ENCODE results near the gene UBE2QL1. TPM values are rescaled to one million over a fixed set of nuclear protein-coding genes. Genes with fewer than 3 reads are reported as not detected.

The UBE2QL1 gene, protein sequence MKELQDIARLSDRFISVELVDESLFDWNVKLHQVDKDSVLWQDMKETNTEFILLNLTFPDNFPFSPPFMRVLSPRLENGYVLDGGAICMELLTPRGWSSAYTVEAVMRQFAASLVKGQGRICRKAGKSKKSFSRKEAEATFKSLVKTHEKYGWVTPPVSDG
- 0.43 and 0.44 TPM in 2 replicates for total RNA-seq (2021; fragmentation: NEBNext Ultra II Directional; extraction: Animal tissue kit (Norgen Biotek cat#: 25700))
- polyA plus RNA-seq (2011; rRNA removed), result 0.65 and 0.72 TPM in 2 replicates
- polyA plus RNA-seq (2011; cell fraction: cytosol; rRNA removed), result 0.72 TPM
- 0.78 TPM for polyA plus RNA-seq (2011; cell fraction: nucleus; rRNA removed)
- polyA plus RNA-seq (2012, experiment 1 of 2), result 0.43 to 0.56 TPM (median 0.51 TPM) in 4 replicates
- polyA plus RNA-seq (2012, experiment 2 of 2), result 0.34 TPM
- polyA plus RNA-seq (2013, experiment 1 of 2), result 0.22 TPM
- polyA plus RNA-seq (2013, experiment 2 of 2), result 0.18 TPM
- 0.46 and 0.66 TPM in 2 replicates for polyA minus RNA-seq (2011; rRNA and poly(A)+ RNA removed)
- polyA minus RNA-seq (2011; cell fraction: cytosol; rRNA and poly(A)+ RNA removed), result 0.22 TPM
- polyA minus RNA-seq (2011; cell fraction: nucleus; rRNA and poly(A)+ RNA removed), result 0.40 TPM
- long read RNA-seq, experiment 1, result 0 reads
- long read RNA-seq, experiment 2, result 0 reads

DNA sequence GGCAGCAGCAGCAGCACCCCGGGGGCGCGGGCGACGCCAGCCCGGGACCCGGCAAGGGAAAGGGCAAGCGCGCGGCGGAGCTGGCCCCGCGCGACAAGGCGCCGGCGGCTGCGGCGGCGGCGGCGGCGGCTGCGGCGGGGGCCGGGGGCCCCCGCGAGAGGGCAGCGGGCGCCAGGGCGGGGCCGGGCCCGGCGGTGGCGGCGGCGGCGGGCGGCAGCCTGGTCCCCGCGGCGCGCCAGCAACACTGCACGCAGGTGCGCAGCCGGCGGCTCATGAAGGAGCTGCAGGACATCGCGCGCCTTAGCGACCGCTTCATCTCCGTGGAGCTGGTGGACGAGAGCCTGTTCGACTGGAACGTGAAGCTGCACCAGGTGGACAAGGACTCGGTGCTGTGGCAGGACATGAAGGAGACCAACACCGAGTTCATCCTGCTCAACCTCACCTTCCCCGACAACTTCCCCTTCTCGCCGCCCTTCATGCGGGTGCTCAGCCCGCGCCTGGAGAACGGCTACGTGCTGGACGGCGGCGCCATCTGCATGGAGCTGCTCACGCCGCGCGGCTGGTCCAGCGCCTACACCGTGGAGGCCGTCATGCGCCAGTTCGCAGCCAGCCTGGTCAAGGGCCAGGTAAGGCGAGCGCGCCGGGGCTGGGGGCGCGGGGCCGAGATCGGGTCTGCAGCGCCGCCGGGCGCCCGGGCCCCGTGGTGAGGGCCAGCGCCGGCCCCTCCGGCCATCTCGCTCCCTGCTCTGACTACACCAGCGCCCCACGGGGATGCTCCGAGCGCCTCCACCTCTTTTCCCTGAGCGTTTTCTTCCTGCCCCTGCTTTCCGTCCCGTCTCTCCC, at the start of gene UBE2QL1:
TSS of gene UBE2QL1 (plus strand) at position 238 of the 843 bp plus-strand sequence. CDS start at position 273, 35 bp downstream.
- H4K8ac ChIP-seq (ENCODE audit: extremely low read depth, insufficient read depth, low read length), result peak within 1 kb of the TSS; percentile 75
- peak within 1 kb of the TSS; percentile 100 for H3K56ac ChIP-seq (replicated peaks; ENCODE audit: insufficient read length, low read depth, low read length)
- peak within 1 kb of the TSS; percentile 40 to 77 (median 58) for H3K4me3 ChIP-seq (ENCODE audit: extremely low read depth in 1 of 4, insufficient read depth in 2 of 4, low read depth in 3 of 4, low read length in 4 of 4)
- H3K27ac ChIP-seq (ENCODE audit: low read depth, low read length), result no peak within 1 kb of the TSS
- H4K91ac ChIP-seq (replicated peaks; ENCODE audit: insufficient read length, low read length), result peak within 1 kb of the TSS; percentile 96
- peaks cover 22% of the 10 kb centered on the region for H3K23me2 ChIP-seq (ENCODE audit: low read depth, low read length)
- H3K9me3 ChIP-seq (ENCODE audit: insufficient read depth in 2 of 2, low read depth in 1 of 2, low read length in 1 of 2), result no peaks in the 10 kb centered on the region
- no peak within 1 kb of the TSS for H3K14ac ChIP-seq (ENCODE audit: insufficient read length)
- H3K4me2 ChIP-seq (ENCODE audit: insufficient read depth in 1 of 2, low read depth in 2 of 2, low read length in 2 of 2), result peak within 1 kb of the TSS; percentile 79 to 100
- POLR2A ChIA-PET (ENCODE audit: partially characterized antibody), result interaction anchor here (1.2 kb wide), 1 partner anchor 179 kb away, joined by 4 read pairs; no protein-coding TSS in a partner anchor
- no peaks in the 10 kb centered on the region; a peak in 1 of 4 replicates for H3K79me2 ChIP-seq (ENCODE audit: control insufficient read depth in 1 of 2, insufficient read depth in 2 of 2, low read length in 2 of 2)
- no peak within 1 kb of the TSS for H4K5ac ChIP-seq (ENCODE audit: insufficient read length, low read depth, low read length)
- DNase-seq (ENCODE audit: low read depth in 1 of 2, low spot score in 2 of 2) (peak in 1 of 2 experiments; percentile 67), FAIRE-seq (no peak)
- H2BK120ac ChIP-seq (replicated peaks; ENCODE audit: low read depth, low read length), result no peak within 1 kb of the TSS
- CTCF ChIA-PET (ENCODE audit: partially characterized antibody), result interaction anchor here (0.7 kb wide), 1 partner anchor 18 kb away, joined by 3 read pairs; no protein-coding TSS in a partner anchor
- H3K4ac ChIP-seq (replicated peaks; ENCODE audit: insufficient read length, low read depth, low read length), result peak within 1 kb of the TSS; percentile 88
- H3K36me3 ChIP-seq (ENCODE audit: control insufficient read depth in 2 of 4, insufficient read depth in 4 of 4, low read length in 3 of 4), result no peaks in the 10 kb centered on the region; a peak in 2 of 8 replicates
- H2BK15ac ChIP-seq (ENCODE audit: low read length), result peak within 1 kb of the TSS; percentile 54; the same call in 1 of the 2 replicates
- 0 out of 7 replicates have a peak within 1 kb of the TSS, but pooled peaks of 1 of the 4 experiments have one; percentile 1 for H3K9ac ChIP-seq (replicated peaks in 1 of 4; ENCODE audit: extremely low read depth in 1 of 4, low read depth in 3 of 4, low read length in 3 of 4)
- H2AK5ac ChIP-seq (ENCODE audit: low read depth, low read length), result peak within 1 kb of the TSS; percentile 96
- peak within 1 kb of the TSS; percentile 97; the same call in 1 of the 2 replicates for H2AFZ ChIP-seq (ENCODE audit: low read length)
- H3K4me1 ChIP-seq (replicated peaks in 1 of 4; ENCODE audit: control insufficient read depth in 3 of 4, insufficient read depth in 4 of 4, low read length in 3 of 4), result peaks cover 0 to 9% (median 4%) of the 10 kb centered on the region in 4 experiments; a peak in 4 of 7 replicates
- H3K18ac ChIP-seq (ENCODE audit: extremely low read depth, low read length), result peak within 1 kb of the TSS; percentile 93
- WGBS, 2 experiments (ENCODE audit: extremely low coverage in 1 of 2, insufficient coverage in 1 of 2, insufficient read length in 1 of 2, insufficient replicate concordance in 2 of 2, low coverage in 1 of 2, low lambda C conversion rate in 2 of 2, missing lambda C conversion rate in 1 of 2), result 1% methylated on average over 36 of the region's 103 CpGs; no CpG with 5 or more reads in 1 of the 2 experiments
- H3K23ac ChIP-seq (ENCODE audit: insufficient read length), result peak within 1 kb of the TSS; percentile 100
- H3K79me1 ChIP-seq (ENCODE audit: low read depth, low read length), result peaks cover 4% of the 10 kb centered on the region; the same call in 1 of the 2 replicates
- H2BK12ac ChIP-seq (ENCODE audit: low read depth, low read length), result peak within 1 kb of the TSS; percentile 51; the same call in 1 of the 2 replicates
- no peak within 1 kb of the TSS for H2BK5ac ChIP-seq (ENCODE audit: low read depth, low read length)
- H2BK20ac ChIP-seq (ENCODE audit: low read length), result no peak within 1 kb of the TSS
- H3K27me3 ChIP-seq (replicated peaks in 1 of 4; ENCODE audit: control insufficient read depth in 3 of 4, extremely low read depth in 1 of 4, insufficient read depth in 3 of 4, low read length in 3 of 4), result peaks cover 28 to 73% (median 55%) of the 10 kb centered on the region in 4 experiments
- H4K20me1 ChIP-seq (replicated peaks in 1 of 2; ENCODE audit: control insufficient read depth in 1 of 2, insufficient read depth in 2 of 2, low read length in 2 of 2), result peaks cover 12 to 18% of the 10 kb centered on the region in 2 experiments
- TF ChIP-seq ASH2L (IDR thresholded peaks at IDR 0.05; ENCODE audit: low read length) (peak; percentile 19), SRF (IDR thresholded peaks at IDR 0.05; ENCODE audit: low read depth, low read length) (no peak), TCF12 (IDR thresholded peaks at IDR 0.05; ENCODE audit: low read depth, low read length) (no peak), KDM4A (IDR thresholded peaks at IDR 0.05; ENCODE audit: low read depth, low read length, severe bottlenecking) (peak; percentile 84), JUN (IDR thresholded peaks at IDR 0.05; ENCODE audit: low read depth, low read length) (no peak), TAF7 (optimal IDR thresholded peaks at IDR 0.05; ENCODE audit: borderline replicate concordance, low read depth, low read length) (no peak), POLR2AphosphoS5 (IDR thresholded peaks at IDR 0.05; ENCODE audit: low read depth, low read length) (no peak), SUZ12 (IDR thresholded peaks at IDR 0.05; ENCODE audit: low read length) (peak; percentile 96), TAF1 (IDR thresholded peaks at IDR 0.05; ENCODE audit: low read depth, low read length) (no peak)

Data from H1 (cell line).